Activated CD4-positive, alpha-beta T cell treated with anti-CD3 and anti-CD28 coated beads for 48 hours (primary cell): ENCODE data around the gene COL1A1.

ENCODE experiments used
- DNase-seq: peaks from one replicate; pipeline ENCODE4 v3.0.0-alpha.2; 2020

COL1A1 gene

DNA sequence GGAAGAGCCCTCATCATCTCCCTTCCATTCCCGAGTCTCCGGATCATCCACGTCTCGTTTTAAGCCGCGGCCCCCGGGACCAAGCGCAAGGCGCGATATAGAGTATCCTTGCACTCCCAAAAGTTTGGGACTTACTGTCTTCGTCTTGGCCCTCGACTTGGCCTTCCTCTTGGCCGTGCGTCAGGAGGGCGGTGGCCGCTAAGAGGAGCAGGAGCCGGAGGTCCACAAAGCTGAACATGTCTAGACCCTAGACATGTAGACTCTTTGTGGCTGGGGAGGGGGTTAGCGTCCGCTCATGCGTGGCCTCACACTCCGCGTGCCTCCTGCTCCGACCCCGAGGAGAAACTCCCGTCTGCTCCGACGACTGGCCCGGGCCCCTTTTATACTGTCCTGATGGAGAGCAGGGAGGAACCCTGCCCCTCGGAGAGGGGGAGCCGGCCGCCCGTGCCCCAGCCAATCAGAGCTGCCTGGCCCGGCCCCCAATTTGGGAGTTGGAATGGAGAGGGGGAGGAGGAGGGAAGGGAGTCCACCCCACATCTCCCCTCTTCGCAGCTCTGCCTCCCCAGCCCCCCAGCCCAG is at the start of gene COL1A1:
Gene COL1A1 (minus strand): TSS at position 356 of the 579 bp plus-strand sequence. CDS start 118 bp downstream, at position 238.
- no peak for DNase-seq

DNA sequence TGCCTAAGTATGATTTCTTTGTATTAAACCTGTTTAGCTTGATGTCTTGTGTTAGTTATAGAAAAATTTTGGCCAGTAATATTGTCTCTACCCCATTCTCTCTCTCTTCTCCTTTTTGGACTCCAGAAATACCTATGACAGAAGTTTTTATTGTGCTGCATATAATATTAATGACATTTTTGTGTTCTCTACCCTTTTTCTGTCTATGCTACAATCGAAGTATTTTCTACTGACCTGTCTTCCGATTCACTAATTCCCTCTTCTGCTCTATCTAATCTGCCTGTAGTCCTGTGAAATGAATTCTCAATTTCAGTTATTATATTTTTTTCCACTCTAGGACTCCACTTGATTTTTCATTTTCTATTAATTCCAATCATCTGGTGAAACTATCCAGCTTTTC is 46.8 kb upstream of the COL1A1 start:
- DNase-seq = no peak

DNA sequence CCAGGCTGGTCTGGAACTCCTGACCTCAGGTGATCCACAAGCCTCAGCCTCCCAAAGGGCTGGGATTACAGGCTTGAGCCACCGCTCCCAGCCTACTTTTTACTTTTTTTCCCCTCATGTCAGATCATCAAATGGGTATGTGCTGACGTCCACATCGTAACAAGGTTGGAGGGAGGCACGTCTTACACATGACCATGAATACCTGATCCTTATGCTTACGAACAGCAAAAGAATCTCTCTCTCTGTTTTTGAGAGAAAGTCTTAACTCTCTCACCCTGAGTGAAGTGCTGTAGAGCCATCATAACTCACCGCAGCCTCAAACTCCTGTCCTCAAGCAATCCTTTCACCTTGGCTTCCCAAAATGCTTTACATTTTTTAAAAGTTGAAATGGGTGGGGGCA is 43.3 kb upstream of the COL1A1 start:
- no peak for DNase-seq

DNA sequence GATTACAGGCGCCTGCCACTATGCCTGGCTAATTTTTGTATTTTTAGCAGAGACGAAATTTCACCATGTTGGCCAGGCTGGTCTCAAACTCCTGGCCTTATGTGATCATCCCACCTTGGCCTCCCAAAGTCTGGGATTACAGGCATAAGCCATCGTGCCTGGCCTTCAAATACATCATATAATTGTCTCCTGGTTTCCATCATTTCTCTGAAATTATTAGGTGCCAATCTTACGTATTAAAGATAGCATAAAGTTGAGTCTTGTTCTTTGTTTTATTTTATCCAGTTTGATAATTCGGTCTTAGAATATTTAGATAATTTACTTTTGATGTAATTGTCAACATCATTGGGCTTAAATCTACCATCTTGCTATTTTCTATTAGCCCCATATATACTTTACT is 40.0 kb upstream of the COL1A1 start:
- no peak for DNase-seq

DNA sequence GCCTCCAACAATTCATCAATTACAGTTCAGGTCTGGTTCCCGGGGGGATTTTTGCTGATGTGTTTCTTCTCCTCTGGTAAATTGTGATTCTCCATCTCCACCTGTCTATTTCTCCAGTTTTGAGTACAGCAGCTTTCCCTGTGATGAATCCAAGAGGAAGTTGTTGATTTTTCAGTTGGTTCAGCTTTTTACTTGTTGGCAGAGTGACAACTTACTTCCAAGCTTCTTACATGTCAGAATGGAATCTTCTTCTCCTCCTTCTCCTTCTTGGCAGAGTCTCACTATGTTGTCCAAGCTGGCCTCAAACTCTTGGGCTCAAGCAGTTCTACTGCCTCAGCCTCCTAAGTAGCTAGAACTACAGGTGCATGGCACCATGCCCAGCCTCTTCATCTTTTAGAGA is 39.4 kb upstream of the COL1A1 start:
- DNase-seq = no peak

GRCh38 chr17:50239937-50240336 is 38.5 kb upstream of the COL1A1 start:
- no peak for DNase-seq

DNA sequence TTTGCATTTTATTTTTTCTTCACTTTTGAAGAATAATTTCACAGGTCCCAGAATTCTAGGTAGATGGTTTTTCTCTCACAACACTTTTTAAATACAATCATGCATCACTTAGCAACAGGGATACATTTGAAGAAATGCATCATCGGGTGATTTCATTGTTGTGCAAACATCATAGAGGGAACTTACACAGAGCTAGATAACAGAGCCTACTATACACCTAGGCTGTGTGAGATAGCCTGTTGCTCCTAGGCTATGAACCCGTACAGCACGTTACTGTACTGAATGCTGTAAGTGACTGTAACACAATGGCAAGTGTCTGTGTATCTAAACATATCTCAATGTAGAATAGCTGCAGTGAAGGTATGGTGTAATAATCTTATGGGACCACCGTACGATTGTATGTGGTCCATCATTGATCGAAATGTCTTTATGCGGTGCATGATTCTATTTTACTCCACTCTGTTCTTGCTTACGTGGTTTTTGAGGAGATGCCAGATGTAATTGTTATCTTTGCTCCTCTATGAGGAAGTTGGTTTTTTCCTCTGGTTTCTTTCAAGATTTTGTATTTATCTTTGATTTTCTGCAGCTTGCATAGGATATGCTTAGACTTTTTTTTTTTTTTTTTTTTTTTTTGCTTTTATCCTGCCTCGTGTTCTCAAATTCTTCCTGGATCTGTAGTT is 37.3 kb upstream of the COL1A1 start:
- no peak for DNase-seq

DNA sequence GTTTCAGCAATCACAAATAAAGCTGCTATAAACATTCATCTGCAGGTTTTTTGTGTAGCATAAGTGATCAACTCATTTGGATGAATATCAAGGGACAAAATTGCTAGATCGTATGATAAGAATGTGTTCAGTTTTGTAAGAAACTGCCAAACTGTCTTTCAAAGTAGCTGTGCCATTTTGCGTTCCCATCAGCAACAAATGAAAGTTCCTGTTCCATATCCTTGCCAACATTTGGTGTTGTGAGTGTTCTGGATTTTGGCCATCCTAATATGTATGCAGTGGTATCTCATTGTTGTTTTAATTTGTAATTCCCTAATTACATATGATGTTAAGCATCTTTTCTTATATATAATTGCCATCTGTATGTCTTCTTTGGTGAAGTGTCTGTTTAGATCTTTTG is 36.5 kb upstream of the COL1A1 start:
- DNase-seq = no peak

GRCh38 chr17:50234581-50234980 is 33.1 kb upstream of the COL1A1 start:
- no peak for DNase-seq

- no peak for DNase-seq
Observed at GRCh38 chr17:50225701-50226240, 24.3 kb upstream of the COL1A1 start.

DNA sequence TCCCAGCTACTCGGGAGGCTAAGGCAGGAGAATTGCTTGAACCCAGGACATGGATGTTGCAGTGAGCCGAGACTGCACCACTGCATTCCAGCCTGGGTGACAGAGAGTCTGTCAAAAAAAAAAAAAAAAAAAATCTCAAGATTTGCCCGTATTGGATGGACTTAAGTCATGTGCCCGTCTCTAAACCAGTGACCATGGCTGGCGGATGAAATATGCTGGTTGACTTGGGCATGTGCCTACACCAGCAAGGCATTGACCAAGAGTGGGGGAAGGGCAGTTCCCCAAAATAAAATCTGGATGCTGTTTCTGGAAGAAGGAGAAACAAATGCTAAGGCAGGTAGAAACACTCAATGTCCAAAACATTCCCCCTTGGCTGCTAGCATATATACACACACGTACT is 21.5 kb upstream of the COL1A1 start:
- DNase-seq = no peak

GRCh38 chr17:50221864-50222545 is 20.6 kb upstream of the COL1A1 start:
- DNase-seq = no peak

GRCh38 chr17:50221266-50221863 is 19.9 kb upstream of the COL1A1 start:
- no peak for DNase-seq

DNA sequence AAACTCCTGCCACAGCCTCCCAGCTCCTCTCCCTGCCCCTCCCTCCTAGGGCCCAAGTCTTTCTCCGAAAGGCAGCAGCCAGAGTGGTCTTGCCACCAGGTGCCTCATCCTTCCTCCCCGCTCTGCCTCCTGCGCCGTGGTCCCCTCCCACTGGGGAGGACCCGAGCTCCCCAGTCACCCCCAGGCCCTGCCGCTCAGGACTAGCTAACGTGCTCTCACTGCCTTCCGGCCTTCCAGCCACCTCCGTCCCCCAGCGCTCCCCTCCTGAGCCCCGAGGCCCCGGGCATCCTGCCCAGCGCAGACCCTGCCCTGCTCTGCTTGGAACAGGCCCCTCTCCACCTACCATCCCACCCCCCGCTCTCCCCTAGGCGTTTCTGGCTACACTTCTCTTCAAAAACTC is 19.4 kb upstream of the COL1A1 start:
- no peak for DNase-seq

- no peak for DNase-seq
Observed at GRCh38 chr17:50219939-50220465, 18.6 kb upstream of the COL1A1 start.

DNA sequence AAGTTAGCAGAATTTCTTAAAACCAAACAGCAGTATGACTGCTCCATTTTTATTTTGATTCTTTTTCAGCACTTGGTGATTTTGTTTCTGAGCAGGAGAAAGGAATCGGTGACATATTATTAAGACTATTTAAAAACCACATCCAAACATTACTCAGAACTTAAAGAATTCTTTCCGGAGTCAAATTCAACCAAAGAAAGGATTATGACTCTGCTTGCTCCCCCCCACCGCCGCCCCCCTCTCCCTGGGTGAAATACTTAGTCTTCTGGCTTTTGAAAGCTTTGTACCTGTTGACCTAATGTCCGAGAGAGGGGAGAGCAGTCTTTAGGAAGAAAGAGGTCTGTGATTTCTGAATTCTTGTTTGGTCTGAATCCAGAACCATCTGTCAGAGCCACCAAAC is 17.9 kb upstream of the COL1A1 start:
- DNase-seq = no peak

GRCh38 chr17:50218771-50219315 is 17.4 kb upstream of the COL1A1 start:
- no peak for DNase-seq

GRCh38 chr17:50218071-50218759 is 16.8 kb upstream of the COL1A1 start:
- DNase-seq = no peak

DNA sequence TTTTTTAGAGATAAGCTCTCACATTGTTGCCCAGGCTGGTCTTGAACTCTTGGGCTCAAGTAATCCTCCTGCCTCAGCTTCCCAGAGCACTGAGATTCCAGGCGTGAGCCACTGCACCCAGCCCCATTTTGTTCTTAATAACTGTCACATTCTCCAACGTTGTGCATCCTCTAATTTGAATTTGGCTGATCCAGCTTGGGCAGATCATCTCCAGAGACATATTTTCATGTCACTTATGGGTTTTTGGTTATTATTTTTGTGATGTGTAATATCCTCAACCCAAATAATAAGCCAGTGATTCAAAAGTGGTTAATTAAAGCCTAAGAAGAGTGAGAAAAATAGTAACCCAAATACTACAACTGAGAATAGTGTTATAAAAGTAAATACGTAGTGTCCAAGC is 16.2 kb upstream of the COL1A1 start:
- no peak for DNase-seq

GRCh38 chr17:50214976-50215760 is 13.7 kb upstream of the COL1A1 start:
- DNase-seq = no peak
